Measurements from ENCODE around the gene ZNF311. TPM values are rescaled to one million over a fixed set of nuclear protein-coding genes. Genes with fewer than 3 reads are reported as not detected.
"Not testable (repeated sequence)": the region's sequence is repeated elsewhere in the genome, so short reads cannot be mapped to it uniquely, and the experiment has no call there.

ZNF311 gene
- total RNA-seq, 4 donors from 2014 or later = 0.27 to 0.57 (median 0.35) TPM

DNA sequence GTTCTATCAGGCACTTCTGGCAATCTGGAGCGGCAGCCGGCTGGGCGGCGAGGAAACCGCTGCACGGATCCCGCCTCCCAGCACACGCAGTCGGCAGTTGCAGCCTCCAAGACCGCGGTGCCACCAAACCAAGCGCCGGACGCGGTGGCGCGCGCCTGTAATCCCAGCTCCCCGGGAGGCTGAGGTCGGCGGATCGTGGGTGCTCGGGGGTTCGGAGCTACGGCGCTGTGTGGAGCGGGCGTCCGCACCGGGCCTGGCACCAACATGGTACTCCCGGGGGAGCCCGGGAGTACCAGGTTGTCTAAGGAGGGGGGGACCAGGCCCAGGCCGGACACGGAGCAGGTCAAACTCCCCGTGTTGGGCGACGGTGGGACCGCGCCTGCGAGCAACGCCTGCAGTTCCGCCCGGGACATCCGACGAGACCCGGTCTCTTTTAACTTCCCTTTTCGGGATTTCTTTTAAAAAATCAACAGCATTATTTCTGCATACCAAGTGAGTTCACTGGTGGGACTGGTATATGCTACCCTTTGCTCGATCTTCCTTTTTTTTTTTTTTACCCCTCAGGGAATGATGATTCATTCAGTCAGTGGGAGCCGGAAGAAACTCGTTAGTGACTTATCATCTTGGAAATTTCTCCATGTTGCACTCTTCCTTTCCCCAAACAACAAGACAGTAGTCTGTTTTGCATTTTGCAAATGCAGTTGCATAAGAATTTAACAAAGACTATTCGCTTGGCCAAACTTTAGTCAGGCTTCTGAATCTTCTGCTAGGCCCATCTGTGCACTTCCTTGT lies 27.6 kb downstream of the ZNF311 start:
- H3K27me3 ChIP-seq = peaks cover 0 to 28% (median 0%) of the 10 kb centered on the region in 4 donors
- H3K4me3 ChIP-seq = peak overlapping the region in 3 of 4 donors; percentile 11 to 33 (median 24)
- H3K27ac ChIP-seq = peak overlapping the region in 1 of 4 donors; percentile 0
- H3K9me3 ChIP-seq = no peaks in the 10 kb centered on the region
- intact Hi-C loops (cut with DNase I) = no loop called here
- H3K36me3 ChIP-seq = no peaks in the 10 kb centered on the region
- H3K4me1 ChIP-seq = peaks cover 0 to 26% (median 6%) of the 10 kb centered on the region in 3 donors
- no peak for DNase-seq
- TF ChIP-seq POLR2A (IDR thresholded peaks at IDR 0.05) = no peak
- TF ChIP-seq, protein P1, sequence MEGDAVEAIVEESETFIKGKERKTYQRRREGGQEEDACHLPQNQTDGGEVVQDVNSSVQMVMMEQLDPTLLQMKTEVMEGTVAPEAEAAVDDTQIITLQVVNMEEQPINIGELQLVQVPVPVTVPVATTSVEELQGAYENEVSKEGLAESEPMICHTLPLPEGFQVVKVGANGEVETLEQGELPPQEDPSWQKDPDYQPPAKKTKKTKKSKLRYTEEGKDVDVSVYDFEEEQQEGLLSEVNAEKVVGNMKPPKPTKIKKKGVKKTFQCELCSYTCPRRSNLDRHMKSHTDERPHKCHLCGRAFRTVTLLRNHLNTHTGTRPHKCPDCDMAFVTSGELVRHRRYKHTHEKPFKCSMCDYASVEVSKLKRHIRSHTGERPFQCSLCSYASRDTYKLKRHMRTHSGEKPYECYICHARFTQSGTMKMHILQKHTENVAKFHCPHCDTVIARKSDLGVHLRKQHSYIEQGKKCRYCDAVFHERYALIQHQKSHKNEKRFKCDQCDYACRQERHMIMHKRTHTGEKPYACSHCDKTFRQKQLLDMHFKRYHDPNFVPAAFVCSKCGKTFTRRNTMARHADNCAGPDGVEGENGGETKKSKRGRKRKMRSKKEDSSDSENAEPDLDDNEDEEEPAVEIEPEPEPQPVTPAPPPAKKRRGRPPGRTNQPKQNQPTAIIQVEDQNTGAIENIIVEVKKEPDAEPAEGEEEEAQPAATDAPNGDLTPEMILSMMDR (IDR thresholded peaks at IDR 0.05) = no peak
- WGBS, 2 donors = 39 to 59% methylated on average over 19 to 20 of the region's 51 CpGs

DNA sequence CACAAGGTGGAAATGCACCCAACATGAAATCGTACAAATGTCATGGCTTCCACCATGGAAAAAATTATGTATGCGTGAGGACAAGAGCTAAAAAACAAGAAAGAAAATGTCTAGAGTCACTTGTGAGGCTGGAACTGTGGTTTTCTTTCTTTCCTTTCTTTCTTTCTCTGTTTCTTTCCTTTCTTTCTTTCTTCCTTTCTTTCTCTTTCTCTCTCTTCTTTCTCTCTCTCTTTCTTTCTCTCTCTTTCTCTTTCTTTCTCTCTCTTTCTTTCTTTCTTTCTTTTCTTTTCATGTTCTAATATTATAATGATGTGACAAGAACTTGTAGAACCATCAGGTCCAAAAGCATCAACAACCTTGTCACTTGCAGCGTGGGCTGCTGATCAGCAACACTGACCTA lies 28.4 kb downstream of the ZNF311 start:
- intact Hi-C loops (cut with DNase I) = no loop called here
- H3K36me3 ChIP-seq = no peaks in the 10 kb centered on the region
- TF ChIP-seq, protein P1 (IDR thresholded peaks at IDR 0.05) = no peak
- TF ChIP-seq POLR2A (IDR thresholded peaks at IDR 0.05) = no peak
- peaks cover 0 to 23% (median 6%) of the 10 kb centered on the region in 3 donors for H3K4me1 ChIP-seq
- H3K27me3 ChIP-seq = peaks cover 0 to 28% (median 0%) of the 10 kb centered on the region in 4 donors
- WGBS, 2 donors = 79 to 87% methylated on average over 3 of the region's 3 CpGs
- H3K27ac ChIP-seq = no peak overlapping the region
- DNase-seq = no peak
- no peak overlapping the region for H3K4me3 ChIP-seq
- H3K9me3 ChIP-seq = no peaks in the 10 kb centered on the region

- WGBS, 2 donors = 60 to 89% methylated on average over 1 of the region's 1 CpG
- no peak for DNase-seq
- no peak for TF ChIP-seq POLR2A (IDR thresholded peaks at IDR 0.05)
- TF ChIP-seq, protein P1 (IDR thresholded peaks at IDR 0.05) = no peak
Measured at GRCh38 chr6:28974505-28974904, 30.6 kb downstream of the ZNF311 start.

DNA sequence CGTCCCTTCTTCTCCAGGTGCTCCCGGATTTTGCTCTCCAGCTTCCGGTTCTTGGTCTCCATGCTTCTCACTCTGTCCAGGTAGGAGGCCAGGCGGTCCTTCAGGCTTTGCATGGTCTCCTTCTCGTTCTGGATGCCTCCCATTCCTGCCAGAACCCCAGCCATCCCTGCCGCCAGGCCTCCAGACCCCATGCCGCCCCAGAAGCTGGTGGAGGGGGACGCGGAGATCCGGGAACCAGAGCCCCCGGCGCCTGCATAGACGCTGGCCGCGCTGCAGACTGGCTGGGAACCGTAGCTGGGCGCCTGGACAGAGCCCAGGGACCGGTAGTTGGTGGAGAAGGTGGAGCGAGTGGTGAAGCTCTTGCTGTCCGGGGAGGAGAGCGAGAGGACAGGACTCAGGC lies 35.1 kb downstream of the ZNF311 start:
- H3K4me1 ChIP-seq; DNase-seq; intact Hi-C loops (cut with DNase I); H3K27me3 ChIP-seq; H3K36me3 ChIP-seq; H3K27ac ChIP-seq; H3K9me3 ChIP-seq; H3K4me3 ChIP-seq: not testable (repeated sequence)
- 91 to 92% methylated on average over 10 to 17 of the region's 21 CpGs for WGBS, 2 donors

More at GRCh38 chr6:28974505-28974904, 30.6 kb downstream of the ZNF311 start:
- Histone ChIP-seq H3K4me1 (peaks cover 0 to 7% (median 0%) of the 10 kb centered on the region in 3 donors), H3K4me3 (no peak overlapping the region), H3K27me3 (peaks cover 0 to 28% (median 0%) of the 10 kb centered on the region in 4 donors), H3K36me3 (no peaks in the 10 kb centered on the region), H3K27ac (no peak overlapping the region), H3K9me3 (no peaks in the 10 kb centered on the region)
- intact Hi-C loops (cut with DNase I) = no loop called here

GRCh38 chr6:28969129-28969528 lies 36.0 kb downstream of the ZNF311 start:
- no peaks in the 10 kb centered on the region for H3K27me3 ChIP-seq
- no peaks in the 10 kb centered on the region for H3K4me1 ChIP-seq
- H3K4me3 ChIP-seq = no peak overlapping the region
- 81 to 92% methylated on average over 10 to 11 of the region's 15 CpGs for WGBS, 2 donors
- intact Hi-C loops (cut with DNase I) = no loop called here
- no peaks in the 10 kb centered on the region for H3K9me3 ChIP-seq
- no peak for DNase-seq
- no peaks in the 10 kb centered on the region for H3K36me3 ChIP-seq
- H3K27ac ChIP-seq = no peak overlapping the region
- no peak for TF ChIP-seq POLR2A (IDR thresholded peaks at IDR 0.05)
- TF ChIP-seq, protein P1 (IDR thresholded peaks at IDR 0.05) = no peak
